HG03565 (cell line): ENCODE results near the gene WIPF2.
A peak's percentile ranks its signal among the peaks of the same experiment; 100 is the strongest.
"Not testable (repeated sequence)": the region's sequence is repeated elsewhere in the genome, so short reads cannot be mapped to it uniquely, and the experiment has no call there.

Experiments
- ATAC-seq: cut with Tn5 transposase; IDR thresholded peaks from one replicate; pipeline ENCODE4 v1.9.1; 2021; ENCODE audit warnings: mild to moderate bottlenecking, moderate library complexity; ENCODE audit not compliant: unreplicated experiment

Gene WIPF2

GRCh38 chr17:40191237-40192208 is 27.6 kb upstream of the WIPF2 start:
- peak; percentile 49 for ATAC-seq

- ATAC-seq = no peak
These were observed 26.1 kb upstream of the WIPF2 start for GRCh38 chr17:40192961-40193360.

GRCh38 chr17:40194821-40195220 is 24.3 kb upstream of the WIPF2 start:
- ATAC-seq = no peak

GRCh38 chr17:40197550-40197949 is 21.6 kb upstream of the WIPF2 start:
- no peak for ATAC-seq

- not testable (repeated sequence) for ATAC-seq
These were observed 21.1 kb upstream of the WIPF2 start for GRCh38 chr17:40197965-40198456.

- no peak for ATAC-seq
These were observed 20.5 kb upstream of the WIPF2 start for GRCh38 chr17:40198576-40198975.

GRCh38 chr17:40203131-40203530 is 16.0 kb upstream of the WIPF2 start:
- ATAC-seq = no peak

GRCh38 chr17:40206193-40206592 is 12.9 kb upstream of the WIPF2 start:
- not testable (repeated sequence) for ATAC-seq

- ATAC-seq = no peak
These were observed 9.6 kb upstream of the WIPF2 start for GRCh38 chr17:40209404-40210093.

GRCh38 chr17:40213914-40214313 is 5.2 kb upstream of the WIPF2 start:
- not testable (repeated sequence) for ATAC-seq

GRCh38 chr17:40218006-40218739 is 931 bp upstream of the WIPF2 start:
- ATAC-seq = no peak

GRCh38 chr17:40219594-40220338 is 662 bp downstream of the WIPF2 start:
- ATAC-seq = no peak

- no peak for ATAC-seq
These were observed 5.8 kb downstream of the WIPF2 start for GRCh38 chr17:40224718-40225550.

- not testable (repeated sequence) for ATAC-seq
These were observed 10.0 kb downstream of the WIPF2 start for GRCh38 chr17:40229146-40229545.

GRCh38 chr17:40230670-40231069 is 11.6 kb downstream of the WIPF2 start:
- ATAC-seq = no peak

GRCh38 chr17:40231928-40232327 is 12.8 kb downstream of the WIPF2 start:
- not testable (repeated sequence) for ATAC-seq

- no peak for ATAC-seq
These were observed 22.2 kb downstream of the WIPF2 start for GRCh38 chr17:40241252-40241834.

GRCh38 chr17:40242774-40243173 is 23.7 kb downstream of the WIPF2 start:
- no peak for ATAC-seq

GRCh38 chr17:40243761-40244160 is 24.7 kb downstream of the WIPF2 start:
- no peak for ATAC-seq
